Loucy (cell line): ENCODE results near the gene USP8.

Source experiments
- H2AFZ ChIP-seq: fragments of 200-600 bp; sonication (generic); 2 replicates; pipeline ENCODE4 v1.6.0; 2016; ENCODE audit warnings: antibody characterized with exemption, mild to moderate bottlenecking, low read length, moderate library complexity
- H3F3A ChIP-seq: fragments of 200-600 bp; 2 replicates; pipeline ENCODE4 v1.6.0; 2016; ENCODE audit warnings: antibody characterized with exemption, low read depth, mild to moderate bottlenecking
- H3K27me3 ChIP-seq: fragments of 200-600 bp; sonication (generic); 2 replicates; pipeline ENCODE4 v1.6.1; 2014; ENCODE audit warnings: low read length, mild to moderate bottlenecking; ENCODE audit not compliant: insufficient read depth, poor library complexity, severe bottlenecking
- H3K36me3 ChIP-seq: fragments of 200-600 bp; sonication (generic); 2 replicates; pipeline ENCODE4 v1.6.1; 2016; ENCODE audit warnings: low read length; ENCODE audit not compliant: insufficient read depth
- H3K4me1 ChIP-seq: fragments of 200-600 bp; sonication (generic); 2 replicates; pipeline ENCODE4 v1.5.1; 2014; ENCODE audit warnings: low read length, mild to moderate bottlenecking; ENCODE audit not compliant: insufficient read depth, poor library complexity, severe bottlenecking
- H3K4me2 ChIP-seq: fragments of 200-600 bp; sonication (generic); 2 replicates; pipeline ENCODE4 v1.6.0; 2014; ENCODE audit warnings: antibody characterized with exemption, low read length, low read depth, mild to moderate bottlenecking; ENCODE audit not compliant: poor library complexity, severe bottlenecking
- H3K4me3 ChIP-seq: fragments of 200-600 bp; sonication (generic); 2 replicates; pipeline ENCODE4 v1.5.1; 2014; ENCODE audit warnings: low read length, mild to moderate bottlenecking, mixed read lengths; ENCODE audit not compliant: poor library complexity, severe bottlenecking
- H3K79me2 ChIP-seq: fragments of 200-600 bp; sonication (generic); 2 replicates; pipeline ENCODE4 v1.6.1; 2014; ENCODE audit warnings: low read length; ENCODE audit not compliant: insufficient read depth
- H3K9ac ChIP-seq: fragments of 200-600 bp; sonication (generic); 2 replicates; pipeline ENCODE4 v1.6.0; 2014; ENCODE audit warnings: mild to moderate bottlenecking, low read depth, low read length, moderate library complexity; ENCODE audit not compliant: poor library complexity, severe bottlenecking
- H3K9me2 ChIP-seq: fragments of 200-600 bp; sonication (generic); replicated peaks from 2 replicates; pipeline ENCODE4 v1.6.1; 2016; ENCODE audit warnings: low read depth, low read length, mixed read lengths
- H3K9me3 ChIP-seq: fragments of 200-600 bp; sonication (generic); 2 replicates; pipeline ENCODE4 v1.6.1; 2014; ENCODE audit warnings: mild to moderate bottlenecking, antibody characterized with exemption, low read length, low read depth; ENCODE audit not compliant: insufficient read depth
- H4K20me1 ChIP-seq: fragments of 200-600 bp; sonication (generic); 2 replicates; pipeline ENCODE4 v1.6.0; 2014; ENCODE audit warnings: antibody characterized with exemption, low read length, mild to moderate bottlenecking; ENCODE audit not compliant: insufficient read depth, poor library complexity, severe bottlenecking
- CTCF ChIP-seq: fragments of 200-600 bp; sonication (generic); conservative IDR thresholded peaks from 2 replicates; pipeline ENCODE4 v1.5.1; 2014; ENCODE audit warnings: mild to moderate bottlenecking, antibody characterized with exemption, low read length
- EZH2phosphoT487 ChIP-seq: fragments of 200-600 bp; IDR thresholded peaks from 2 replicates; pipeline ENCODE4 v1.6.1; 2018; ENCODE audit warnings: antibody characterized with exemption, mild to moderate bottlenecking, moderate library complexity, borderline replicate concordance

The USP8 gene

GRCh38 chr15:50562735-50563640 is 138.8 kb downstream of the USP8 start:
- H3F3A ChIP-seq, result 0 out of 2 replicates have a peak, but pooled peaks cover 4% of the 10 kb centered on the region
- no peaks in the 10 kb centered on the region for H4K20me1 ChIP-seq
- no peak overlapping the region for H3K4me2 ChIP-seq
- TF ChIP-seq EZH2phosphoT487, result no peak
- no peak for TF ChIP-seq CTCF
- H3K79me2 ChIP-seq, result no peaks in the 10 kb centered on the region
- H3K9me2 ChIP-seq, result no peaks in the 10 kb centered on the region
- no peaks in the 10 kb centered on the region for H3K27me3 ChIP-seq
- H2AFZ ChIP-seq, result no peak overlapping the region
- no peaks in the 10 kb centered on the region for H3K9me3 ChIP-seq
- H3K4me1 ChIP-seq, result peaks cover 16% of the 10 kb centered on the region
- H3K36me3 ChIP-seq, result peaks cover 25% of the 10 kb centered on the region; the same call in 1 of the 2 replicates
- no peak overlapping the region for H3K9ac ChIP-seq
- no peak overlapping the region for H3K4me3 ChIP-seq

- H3K9me3 ChIP-seq, result no peaks in the 10 kb centered on the region
- no peak overlapping the region for H3K4me2 ChIP-seq
- H3K4me1 ChIP-seq, result peaks cover 12% of the 10 kb centered on the region
- no peaks in the 10 kb centered on the region for H3K79me2 ChIP-seq
- H3K27me3 ChIP-seq, result no peaks in the 10 kb centered on the region
- peaks cover 25% of the 10 kb centered on the region; the same call in 1 of the 2 replicates for H3K36me3 ChIP-seq
- H4K20me1 ChIP-seq, result no peaks in the 10 kb centered on the region
- H3K9me2 ChIP-seq, result no peaks in the 10 kb centered on the region
- H3F3A ChIP-seq, result 0 out of 2 replicates have a peak, but pooled peaks cover 4% of the 10 kb centered on the region
- H2AFZ ChIP-seq, result no peak overlapping the region
- no peak overlapping the region for H3K4me3 ChIP-seq
- H3K9ac ChIP-seq, result no peak overlapping the region
- TF ChIP-seq EZH2phosphoT487 (no peak), CTCF (no peak)
Measured at GRCh38 chr15:50563756-50564155, 139.6 kb downstream of the USP8 start.
